NCI-H2029 treated with DMSO at 0.1 percent for 48 hours (cell line): ENCODE measurements around the gene RAB11FIP3.

Experiments
- DNase-seq: peaks from one replicate; lab custom pipeline; 2025; lab: John Stamatoyannopoulos, UW

RAB11FIP3 gene

GRCh38 chr16:424033-424622 is 1.3 kb upstream of the RAB11FIP3 start:
- DNase-seq: no peak

- DNase-seq: no peak
Observed at GRCh38 chr16:424623-425081, 797 bp upstream of the RAB11FIP3 start.

- DNase-seq: no peak
Observed at GRCh38 chr16:425740-426114, 278 bp downstream of the RAB11FIP3 start.

- no peak for DNase-seq
Observed at GRCh38 chr16:426115-426905, 861 bp downstream of the RAB11FIP3 start.

GRCh38 chr16:426906-427249 is 1.4 kb downstream of the RAB11FIP3 start:
- DNase-seq: no peak

GRCh38 chr16:427250-427649 is 1.8 kb downstream of the RAB11FIP3 start:
- no peak for DNase-seq

GRCh38 chr16:430904-431303 is 5.5 kb downstream of the RAB11FIP3 start:
- DNase-seq: no peak

GRCh38 chr16:440627-441026 is 15.2 kb downstream of the RAB11FIP3 start:
- no peak for DNase-seq

- DNase-seq: no peak
Observed at GRCh38 chr16:441447-441846, 16.0 kb downstream of the RAB11FIP3 start.

- DNase-seq: no peak
Observed at GRCh38 chr16:442976-443375, 17.5 kb downstream of the RAB11FIP3 start.

GRCh38 chr16:444027-444426 is 18.6 kb downstream of the RAB11FIP3 start:
- DNase-seq: no peak

GRCh38 chr16:445566-445965 is 20.1 kb downstream of the RAB11FIP3 start:
- DNase-seq: no peak

GRCh38 chr16:450385-450784 is 24.9 kb downstream of the RAB11FIP3 start:
- no peak for DNase-seq

- peak; percentile 89 for DNase-seq
Observed at GRCh38 chr16:450785-451512, 25.5 kb downstream of the RAB11FIP3 start.

GRCh38 chr16:454397-454940 is 29.0 kb downstream of the RAB11FIP3 start:
- DNase-seq: no peak

- no peak for DNase-seq
Observed at GRCh38 chr16:455453-455852, 30.0 kb downstream of the RAB11FIP3 start.

GRCh38 chr16:456891-457483 is 31.5 kb downstream of the RAB11FIP3 start:
- peak; percentile 96 for DNase-seq

GRCh38 chr16:457732-458400 is 32.4 kb downstream of the RAB11FIP3 start:
- no peak for DNase-seq

- no peak for DNase-seq
Observed at GRCh38 chr16:459761-460160, 34.3 kb downstream of the RAB11FIP3 start.

- DNase-seq: no peak
Observed at GRCh38 chr16:460787-461186, 35.3 kb downstream of the RAB11FIP3 start.

GRCh38 chr16:463071-463470 is 37.6 kb downstream of the RAB11FIP3 start:
- no peak for DNase-seq

GRCh38 chr16:466651-467050 is 41.2 kb downstream of the RAB11FIP3 start:
- no peak for DNase-seq
